H1 (cell line): ENCODE measurements around the gene ADNP2. TPM values are rescaled to one million over a fixed set of nuclear protein-coding genes. Genes with fewer than 3 reads are reported as not detected.

Experiments
- CTCF ChIA-PET: fragments of 300-600 bp; sonication (Branson Sonifier 250); formaldehyde crosslinking; loops from one replicate; lab custom pipeline; 2021; ENCODE audit not compliant: partially characterized antibody; lab: Charles Lee
- POLR2A ChIA-PET: fragments of 300-600 bp; sonication (Branson Sonifier 250); formaldehyde crosslinking; loops from one replicate; lab custom pipeline; 2021; ENCODE audit warnings: inconsistent platforms; ENCODE audit not compliant: partially characterized antibody; lab: Charles Lee
- DNase-seq, 2 experiments: peaks; one replicate each; pipeline versions ENCODE4 v3.0.0 to v3.0.0-alpha.2; 2010 to 2022; ENCODE audit warnings: low spot score in 2 of 2, low read depth in 1 of 2, mixed read lengths in 1 of 2
- FAIRE-seq: peaks from 2 replicates; lab custom pipeline; 2011; peaks lifted over from hg19 to GRCh38; lab: Jason Lieb, UNC
- H2AFZ ChIP-seq: 2 replicates; pipeline ENCODE4 v1.8.1; 2012; ENCODE audit warnings: low read length, inconsistent platforms
- H2AK5ac ChIP-seq: 2 replicates; pipeline ENCODE4 v1.6.1; 2013; ENCODE audit warnings: low read depth, low read length
- H2BK120ac ChIP-seq: replicated peaks from 2 replicates; pipeline ENCODE3; 2013; ENCODE audit warnings: low read depth, low read length, inconsistent platforms
- H2BK12ac ChIP-seq: 2 replicates; pipeline ENCODE4 v1.6.1; 2013; ENCODE audit warnings: low read depth, low read length
- H2BK15ac ChIP-seq: 2 replicates; pipeline ENCODE4 v1.6.1; 2013; ENCODE audit warnings: low read length
- H2BK20ac ChIP-seq: 2 replicates; pipeline ENCODE4 v1.6.1; 2013; ENCODE audit warnings: low read length
- H2BK5ac ChIP-seq: 2 replicates; pipeline ENCODE4 v1.6.1; 2013; ENCODE audit warnings: low read depth, low read length
- H3K14ac ChIP-seq: 2 replicates; pipeline ENCODE4 v1.6.1; 2013; ENCODE audit warnings: inconsistent platforms; ENCODE audit not compliant: insufficient read length
- H3K18ac ChIP-seq: 2 replicates; pipeline ENCODE4 v1.6.1; 2013; ENCODE audit warnings: low read length; ENCODE audit errors: extremely low read depth
- H3K23ac ChIP-seq: 2 replicates; pipeline ENCODE4 v1.6.1; 2013; ENCODE audit warnings: inconsistent platforms; ENCODE audit not compliant: insufficient read length
- H3K23me2 ChIP-seq: 2 replicates; pipeline ENCODE4 v1.6.1; 2013; ENCODE audit warnings: low read depth, low read length
- H3K27ac ChIP-seq: 2 replicates; pipeline ENCODE4 v1.6.1; 2011; ENCODE audit warnings: low read depth, low read length, inconsistent platforms
- H3K27me3 ChIP-seq, 4 experiments: replicated peaks in 1 of 4; 1 replicate in 1 of 4; 2 replicates in 3 of 4; pipeline versions ENCODE4 v1.6.1 to v1.8.1; 2011 to 2013; ENCODE audit warnings: low read length in 3 of 4, mild to moderate bottlenecking in 3 of 4, inconsistent platforms in 2 of 4, mixed read lengths in 2 of 4, moderate library complexity in 1 of 4; ENCODE audit not compliant: control insufficient read depth in 3 of 4, insufficient read depth in 3 of 4; ENCODE audit errors: extremely low read depth in 1 of 4
- H3K36me3 ChIP-seq, 4 experiments: 2 replicates each; pipeline versions ENCODE4 v1.6.1 to v1.8.1; 2011 to 2013; ENCODE audit warnings: mild to moderate bottlenecking in 4 of 4, low read length in 3 of 4, moderate library complexity in 2 of 4, control low read depth in 1 of 4, inconsistent platforms in 1 of 4; ENCODE audit not compliant: insufficient read depth in 4 of 4, control insufficient read depth in 2 of 4
- H3K4ac ChIP-seq: replicated peaks from 2 replicates; pipeline ENCODE3; 2013; ENCODE audit warnings: low read length, low read depth, mixed read lengths, inconsistent platforms; ENCODE audit not compliant: insufficient read length
- H3K4me1 ChIP-seq, 4 experiments: replicated peaks in 1 of 4; 1 replicate in 1 of 4; 2 replicates in 3 of 4; pipeline versions ENCODE4 v1.6.1 to v1.8.1; 2011 to 2013; ENCODE audit warnings: low read length in 3 of 4, inconsistent platforms in 2 of 4, mixed read lengths in 1 of 4; ENCODE audit not compliant: insufficient read depth in 4 of 4, control insufficient read depth in 3 of 4
- H3K4me2 ChIP-seq, 2 experiments: 2 replicates each; pipeline versions ENCODE4 v1.6.1 to v1.8.1; 2011 to 2013; ENCODE audit warnings: low read depth in 2 of 2, low read length in 2 of 2, control low read depth in 1 of 2, inconsistent platforms in 1 of 2, mild to moderate bottlenecking in 1 of 2; ENCODE audit not compliant: insufficient read depth in 1 of 2
- H3K4me3 ChIP-seq, 4 experiments: fragments of 200-600, 300-600 bp in 1 of 4; sonication (generic), shearing (Covaris generic), sonication (Bioruptor Twin) in 1 of 4; 2 replicates each; pipeline versions ENCODE4 v1.5.1 to v1.8.1; 2011 to 2016; ENCODE audit warnings: low read length in 4 of 4, low read depth in 3 of 4, control low read depth in 2 of 4, inconsistent platforms in 2 of 4, mild to moderate bottlenecking in 2 of 4, mixed read lengths in 1 of 4, moderate library complexity in 1 of 4; ENCODE audit not compliant: insufficient read depth in 2 of 4; ENCODE audit errors: extremely low read depth in 1 of 4
- H3K56ac ChIP-seq: replicated peaks from 2 replicates; pipeline ENCODE3; 2013; ENCODE audit warnings: low read depth, mild to moderate bottlenecking, mixed read lengths, low read length, inconsistent platforms; ENCODE audit not compliant: insufficient read length
- H3K79me1 ChIP-seq: 2 replicates; pipeline ENCODE4 v1.6.1; 2013; ENCODE audit warnings: low read depth, low read length, control low read depth
- H3K79me2 ChIP-seq, 2 experiments: 2 replicates each; pipeline versions ENCODE4 v1.6.1 to v1.8.1; 2012 to 2013; ENCODE audit warnings: low read length in 2 of 2, mild to moderate bottlenecking in 2 of 2, inconsistent platforms in 1 of 2; ENCODE audit not compliant: insufficient read depth in 2 of 2, control insufficient read depth in 1 of 2
- H3K9ac ChIP-seq, 4 experiments: replicated peaks in 1 of 4; 1 replicate in 1 of 4; 2 replicates in 3 of 4; pipeline versions ENCODE4 v1.6.1 to v1.8.1; 2011 to 2013; ENCODE audit warnings: low read depth in 3 of 4, low read length in 3 of 4, control low read depth in 2 of 4, mild to moderate bottlenecking in 2 of 4, moderate library complexity in 2 of 4, inconsistent platforms in 1 of 4; ENCODE audit errors: extremely low read depth in 1 of 4
- H3K9me3 ChIP-seq, 2 experiments: 2 replicates each; pipeline versions ENCODE4 v1.6.1 to v1.8.1; 2012 to 2013; ENCODE audit warnings: mild to moderate bottlenecking in 2 of 2, moderate library complexity in 2 of 2, control low read depth in 1 of 2, inconsistent platforms in 1 of 2, low read depth in 1 of 2, low read length in 1 of 2, mixed read lengths in 1 of 2; ENCODE audit not compliant: insufficient read depth in 2 of 2
- H4K20me1 ChIP-seq, 2 experiments: replicated peaks in 1 of 2; 2 replicates each; pipeline versions ENCODE3 to v1.8.1; 2011 to 2013; ENCODE audit warnings: inconsistent platforms in 2 of 2, low read length in 2 of 2, mild to moderate bottlenecking in 1 of 2; ENCODE audit not compliant: insufficient read depth in 2 of 2, control insufficient read depth in 1 of 2
- H4K5ac ChIP-seq: 2 replicates; pipeline ENCODE4 v1.6.1; 2013; ENCODE audit warnings: low read length, low read depth, mixed read lengths, inconsistent platforms; ENCODE audit not compliant: insufficient read length
- H4K8ac ChIP-seq: 2 replicates; pipeline ENCODE4 v1.8.0; 2013; ENCODE audit warnings: mild to moderate bottlenecking, moderate library complexity, low read length, inconsistent platforms; ENCODE audit not compliant: insufficient read depth; ENCODE audit errors: extremely low read depth
- H4K91ac ChIP-seq: replicated peaks from 2 replicates; pipeline ENCODE3; 2013; ENCODE audit warnings: low read length, mixed read lengths, inconsistent platforms; ENCODE audit not compliant: insufficient read length
- NRF1 ChIP-seq: IDR thresholded peaks from 2 replicates; pipeline ENCODE4 v1.6.1; 2011; ENCODE audit warnings: mild to moderate bottlenecking, low read depth, low read length, improper control_type of control experiment
- WGBS, 2 experiments: shearing (Covaris generic) in 1 of 2; methylation state at CpG; one replicate each; pipeline versions ENCODE4 v1.1.6 to v1.1.7; 2013 to 2015; ENCODE audit warnings: low lambda C conversion rate in 2 of 2, mixed read lengths in 2 of 2, inconsistent platforms in 1 of 2, low coverage in 1 of 2, missing lambda C conversion rate in 1 of 2; ENCODE audit not compliant: insufficient replicate concordance in 2 of 2, insufficient coverage in 1 of 2, insufficient read length in 1 of 2; ENCODE audit errors: extremely low coverage in 1 of 2, missing lambda C conversion rate in 1 of 2; 5-methylcytosine and 5-hydroxymethylcytosine counted together
- polyA plus RNA-seq, 7 experiments: library from polyadenylated mRNA; depleted of rRNA in 3 of 7; stranded (reverse) in 5 of 7; unstranded in 2 of 7; fragments of >200 nt in 5 of 7; fragments of 200-250 nt in 2 of 7; gene quantifications; 1 replicate in 5 of 7; 2 replicates in 1 of 7; 4 replicates in 1 of 7; pipeline versions ENCODE4 v1.2.1 to v1.2.3, GENCODE V29; 2011 to 2013; ENCODE audit warnings: missing spikeins in 2 of 7, mixed read lengths in 2 of 7
- total RNA-seq: library from RNA; stranded (reverse); fragmentation: NEBNext Ultra II Directional; extraction: Animal tissue kit (Norgen Biotek cat#: 25700); gene quantifications from 2 replicates; pipeline ENCODE4 v1.2.1, GENCODE V29; 2021

ADNP2 gene
- total and polyA plus RNA-seq, 2 of the 8 experiments (the other 6 are each of a cell fraction or from before 2014, with no cell fraction given): 25.1 to 61.6 TPM

GRCh38 chr18:80120932-80121331 is 11.9 kb downstream of the ADNP2 start:
- no peak overlapping the region for H3K9ac ChIP-seq
- ChIA-PET CTCF (no interaction called here), POLR2A (interaction anchor here (0.9 to 3.0 kb wide), 3 partner anchors 9 to 39 kb away, joined by 3 to 10 read pairs (median 4); no protein-coding TSS in a partner anchor)
- no peak overlapping the region for H2BK20ac ChIP-seq
- H3K18ac ChIP-seq: no peak overlapping the region
- H2AFZ ChIP-seq: no peak overlapping the region
- H4K20me1 ChIP-seq: peaks cover 2 to 11% of the 10 kb centered on the region in 2 experiments
- H3K23ac ChIP-seq: no peak overlapping the region
- FAIRE-seq: no peak
- no peak overlapping the region for H2BK5ac ChIP-seq
- peaks cover 2 to 42% (median 11%) of the 10 kb centered on the region in 4 experiments; a peak in 7 of 8 replicates for H3K36me3 ChIP-seq
- H3K79me2 ChIP-seq: peaks cover 9 to 96% of the 10 kb centered on the region in 2 experiments
- no peaks in the 10 kb centered on the region for H3K9me3 ChIP-seq
- no peak overlapping the region for H3K56ac ChIP-seq
- H4K8ac ChIP-seq: no peak overlapping the region
- H2BK120ac ChIP-seq: no peak overlapping the region
- no peak overlapping the region for H4K91ac ChIP-seq
- H3K4me3 ChIP-seq: no peak overlapping the region
- no peak overlapping the region for H2AK5ac ChIP-seq
- H3K27ac ChIP-seq: no peak overlapping the region
- DNase-seq: no peak
- H3K79me1 ChIP-seq: peaks cover 7% of the 10 kb centered on the region
- no peaks in the 10 kb centered on the region; the same call in 1 of the 2 replicates for H3K23me2 ChIP-seq
- no peak overlapping the region for H3K4me2 ChIP-seq
- no peak overlapping the region for H2BK15ac ChIP-seq
- no peak overlapping the region for H3K14ac ChIP-seq
- no peak overlapping the region for H4K5ac ChIP-seq
- no peaks in the 10 kb centered on the region for H3K27me3 ChIP-seq
- no peak overlapping the region for H2BK12ac ChIP-seq
- H3K4ac ChIP-seq: no peak overlapping the region
- H3K4me1 ChIP-seq: peaks cover 0 to 11% (median 7%) of the 10 kb centered on the region in 4 experiments; a peak in 5 of 7 replicates
- WGBS, 2 experiments: 90% methylated on average over 1 of the region's 1 CpG; no CpG with 5 or more reads in 1 of the 2 experiments
- no peak for TF ChIP-seq NRF1
